ENCODE data around the gene SF3B3. TPM values are rescaled to one million over a fixed set of nuclear protein-coding genes. Genes with fewer than 3 reads are reported as not detected.

Gene SF3B3
- polyA plus RNA-seq, 1 donor (not counting 4 experiments of a cell fraction or from before 2014, with no cell fraction given), result 142 TPM

- no peaks in the 10 kb centered on the region for H3K27me3 ChIP-seq (ENCODE audit: control insufficient read depth, extremely low read depth, insufficient read depth, low read length)
- dilution Hi-C loops (cut with MboI; ENCODE audit: extremely low pct_ligation_motif_present, low sequenced_read_pairs), result no loop called here
- peaks cover 13% of the 10 kb centered on the region for H4K20me1 ChIP-seq (ENCODE audit: control insufficient read depth, extremely low read depth, insufficient read depth, low read length)
Measured at GRCh38 chr16:70572050-70572925, 48.7 kb downstream of the SF3B3 start.

GRCh38 chr16:70572926-70573270, 49.3 kb downstream of the SF3B3 start:
- DNase-seq (ENCODE audit: low read depth, low spot score) (no peak), FAIRE-seq (no peak)
- H4K20me1 ChIP-seq (ENCODE audit: control insufficient read depth, extremely low read depth, insufficient read depth, low read length), result peaks cover 12% of the 10 kb centered on the region
- H3K27me3 ChIP-seq (ENCODE audit: control insufficient read depth, extremely low read depth, insufficient read depth, low read length), result no peaks in the 10 kb centered on the region
- peaks cover 30% of the 10 kb centered on the region for H3K4me1 ChIP-seq (ENCODE audit: control insufficient read depth, extremely low read depth, insufficient read depth, low read length)
- no peaks in the 10 kb centered on the region for H3K9me3 ChIP-seq (ENCODE audit: control insufficient read depth, low read depth, low read length)
- no peak overlapping the region for H3K4me2 ChIP-seq (ENCODE audit: control insufficient read depth, extremely low read depth, insufficient read depth, low read depth, low read length)
- H3K79me2 ChIP-seq (ENCODE audit: control insufficient read depth, insufficient read depth, low read length), result peaks cover 5% of the 10 kb centered on the region
- H3K9ac ChIP-seq (ENCODE audit: control insufficient read depth, extremely low read depth, insufficient read depth, low read length), result no peak overlapping the region
- H3K27ac ChIP-seq (ENCODE audit: control insufficient read depth, insufficient read depth, low read length), result no peak overlapping the region
- H3K4me3 ChIP-seq (ENCODE audit: control insufficient read depth in 2 of 3, extremely low read depth in 1 of 3, insufficient read depth in 2 of 3, low read depth in 1 of 3, low read length in 3 of 3), result no peak overlapping the region
- H3K36me3 ChIP-seq (ENCODE audit: control insufficient read depth in 2 of 2, extremely low read depth in 1 of 2, insufficient read depth in 2 of 2, low read length in 2 of 2), result peaks cover 20 to 68% of the 10 kb centered on the region in 2 experiments
- TF ChIP-seq EZH2 (IDR thresholded peaks at IDR 0.05; ENCODE audit: low read length), result no peak
- no peak for TF ChIP-seq CTCF (optimal IDR thresholded peaks at IDR 0.05 in 1 of 3, IDR thresholded peaks at IDR 0.05 in 1 of 3, conservative IDR thresholded peaks at IDR 0.05 in 1 of 3; ENCODE audit: extremely low read depth in 1 of 3, insufficient read depth in 2 of 3, low read length in 3 of 3)
- H2AFZ ChIP-seq (ENCODE audit: control insufficient read depth, low read length), result no peak overlapping the region
- peaks cover 2% of the 10 kb centered on the region for H3K9me1 ChIP-seq (ENCODE audit: control insufficient read depth, extremely low read depth, insufficient read depth, low read length)
- dilution Hi-C loops (cut with MboI; ENCODE audit: extremely low pct_ligation_motif_present, low sequenced_read_pairs), result no loop called here

More at GRCh38 chr16:70572050-70572925, 48.7 kb downstream of the SF3B3 start:
- Histone ChIP-seq H3K9me1 (ENCODE audit: control insufficient read depth, extremely low read depth, insufficient read depth, low read length) (peaks cover 2% of the 10 kb centered on the region), H3K9me3 (ENCODE audit: control insufficient read depth, low read depth, low read length) (no peaks in the 10 kb centered on the region), H3K4me1 (ENCODE audit: control insufficient read depth, extremely low read depth, insufficient read depth, low read length) (peaks cover 31% of the 10 kb centered on the region), H3K9ac (ENCODE audit: control insufficient read depth, extremely low read depth, insufficient read depth, low read length) (no peak overlapping the region), H3K36me3 (ENCODE audit: control insufficient read depth in 2 of 2, extremely low read depth in 1 of 2, insufficient read depth in 2 of 2, low read length in 2 of 2) (peaks cover 22 to 74% of the 10 kb centered on the region in 2 experiments), H2AFZ (ENCODE audit: control insufficient read depth, low read length) (no peak overlapping the region), H3K4me2 (ENCODE audit: control insufficient read depth, extremely low read depth, insufficient read depth, low read depth, low read length) (no peak overlapping the region), H3K4me3 (ENCODE audit: control insufficient read depth in 2 of 3, extremely low read depth in 1 of 3, insufficient read depth in 2 of 3, low read depth in 1 of 3, low read length in 3 of 3) (no peak overlapping the region), H3K79me2 (ENCODE audit: control insufficient read depth, insufficient read depth, low read length) (peaks cover 5% of the 10 kb centered on the region), H3K27ac (ENCODE audit: control insufficient read depth, insufficient read depth, low read length) (no peak overlapping the region)
- FAIRE-seq (no peak), DNase-seq (ENCODE audit: low read depth, low spot score) (no peak)
- TF ChIP-seq CTCF (optimal IDR thresholded peaks at IDR 0.05 in 1 of 3, IDR thresholded peaks at IDR 0.05 in 1 of 3, conservative IDR thresholded peaks at IDR 0.05 in 1 of 3; ENCODE audit: extremely low read depth in 1 of 3, insufficient read depth in 2 of 3, low read length in 3 of 3) (no peak), EZH2 (IDR thresholded peaks at IDR 0.05; ENCODE audit: low read length) (no peak)
